Spleen (tissue), 11 donors: ENCODE data around the gene CACNA2D3. TPM values are rescaled to one million over a fixed set of nuclear protein-coding genes. Genes with fewer than 3 reads are reported as not detected.

Source experiments
- DNase-seq: peaks from one replicate; pipeline ENCODE4 v3.0.0-alpha.2; 2020
- H3K27ac ChIP-seq, 8 donors: fragments of 200-600 bp; sonication (generic) in 7 of 8; 1 replicate in 4 of 8; 2 replicates in 4 of 8; pipeline versions ENCODE4 v1.5.0 to v1.8.0; 2016 to 2021; ENCODE audit warnings: inconsistent platforms in 4 of 8, mild to moderate bottlenecking in 4 of 8, moderate library complexity in 1 of 8
- H3K27me3 ChIP-seq, 7 donors: fragments of 200-600 bp; sonication (generic) in 6 of 7; replicated peaks in 1 of 7; 1 replicate in 4 of 7; 2 replicates in 3 of 7; pipeline versions ENCODE4 v1.5.0 to v1.8.0; 2016 to 2021; ENCODE audit warnings: inconsistent platforms in 3 of 7, mild to moderate bottlenecking in 1 of 7
- H3K36me3 ChIP-seq, 6 donors: fragments of 200-600 bp; sonication (generic) in 5 of 6; 1 replicate in 4 of 6; 2 replicates in 2 of 6; pipeline versions ENCODE4 v1.5.0 to v1.8.0; 2016 to 2021; ENCODE audit warnings: inconsistent platforms in 2 of 6
- H3K4me1 ChIP-seq, 6 donors: fragments of 200-600 bp; sonication (generic) in 5 of 6; 1 replicate in 3 of 6; 2 replicates in 3 of 6; pipeline versions ENCODE4 v1.5.0 to v1.8.0; 2016 to 2021; ENCODE audit warnings: inconsistent platforms in 3 of 6
- H3K4me3 ChIP-seq, 8 donors: fragments of 200-600 bp; sonication (generic) in 7 of 8; 1 replicate in 4 of 8; 2 replicates in 4 of 8; pipeline versions ENCODE4 v1.5.0 to v1.8.0; 2016 to 2021; ENCODE audit warnings: inconsistent platforms in 4 of 8, mild to moderate bottlenecking in 4 of 8, moderate library complexity in 2 of 8
- H3K9me3 ChIP-seq, 8 donors: fragments of 200-600 bp; sonication (generic) in 7 of 8; 1 replicate in 4 of 8; 2 replicates in 4 of 8; pipeline versions ENCODE4 v1.5.0 to v1.8.0; 2016 to 2021; ENCODE audit warnings: inconsistent platforms in 4 of 8
- POLR2A ChIP-seq, 3 donors: fragments of 450-650 bp; IDR thresholded peaks; one replicate each; pipeline ENCODE4 v1.5.1; 2017; ENCODE audit warnings: antibody characterized with exemption in 3 of 3, mild to moderate bottlenecking in 1 of 3
- POLR2AphosphoS5 ChIP-seq, 3 donors: sonication (generic); formaldehyde crosslinking; IDR thresholded peaks; one replicate each; pipeline ENCODE4 v1.5.1; 2017; ENCODE audit warnings: antibody characterized with exemption in 3 of 3
- WGBS, 5 donors: extraction: QIAGEN DNeasy Blood & Tissue Kit in 3 of 5; methylation state at CpG; one replicate each; pipeline versions ENCODE4 v1.1.5 to v1.1.7; 2013 to 2018; 5-methylcytosine and 5-hydroxymethylcytosine counted together
- intact Hi-C: fragments of 100-400 bp; cut with DNase I; formaldehyde crosslinking; loops from one replicate; pipeline ENCODE4 v1.15.0; 2023; ENCODE audit warnings: low total_unique reads
- polyA plus RNA-seq, 3 donors: library from polyadenylated mRNA; stranded (reverse); fragments of 200-250 nt; gene quantifications; one replicate each; pipeline ENCODE4 v1.2.1, GENCODE V29; 2013
- total RNA-seq, 7 donors: library from RNA; depleted of rRNA in 3 of 7; stranded (reverse); fragments of >200 nt in 3 of 7; fragmentation: NEBNext Ultra II Directional in 4 of 7; extraction: Animal tissue kit (Norgen Biotek cat#: 25700) in 4 of 7; gene quantifications; one replicate each; pipeline versions ENCODE4 v1.1.0 to v1.2.1, GENCODE V29; 2016 to 2021
- TF ChIP-seq, protein P1 (sequence below), 11 experiments: fragments of 200-600 bp in 7 of 11; fragments of 450-650 bp in 4 of 11; sonication (generic) in 4 of 11; IDR thresholded peaks in 8 of 11; conservative IDR thresholded peaks in 3 of 11; 1 replicate in 7 of 11; 2 replicates in 4 of 11; pipeline versions ENCODE4 v1.4.0 to v1.8.0; 2016 to 2021; ENCODE audit warnings: antibody characterized with exemption in 11 of 11, inconsistent platforms in 4 of 11, mild to moderate bottlenecking in 1 of 11
- donor health status: healthy with polysubstance abuse.
- donor health status: DM: no; HTN: no; CAD: no; lungs with moderate emphysema.
- donor health status: DM: no; HTN: no; CAD: no.
- donor health status: Bipolar disorder and iron deficiency.
- donor health status: healthy.
- donor health status: DM: no; HTN: no; CAD: no.
- donor health status: DM: yes; HTN: yes; CAD: no.

CACNA2D3 gene
- total and polyA plus RNA-seq, 10 donors, result 0.83 to 4.9 (median 2.9) TPM

DNA sequence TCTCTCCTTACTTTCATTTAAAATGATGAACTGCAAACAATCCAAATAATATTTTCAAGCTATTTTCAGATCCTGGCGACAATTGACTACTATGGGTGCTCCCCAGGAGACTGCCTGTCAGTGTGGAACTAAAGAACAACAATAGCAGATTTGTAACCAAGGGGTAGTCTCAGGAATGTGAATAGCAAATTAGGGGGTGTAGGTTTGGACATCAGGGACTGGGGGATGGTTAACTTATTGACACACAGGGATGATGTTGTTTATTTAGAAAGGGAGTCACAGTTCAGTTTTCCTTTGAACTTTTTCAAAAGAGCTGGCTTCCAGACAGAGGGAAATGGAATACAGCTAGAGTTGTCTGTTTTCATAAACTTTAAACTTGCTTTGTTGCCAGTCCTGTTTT, 575.7 kb downstream of the CACNA2D3 start:
- Histone ChIP-seq H3K27me3 (no peaks in the 10 kb centered on the region), H3K4me1 (no peaks in the 10 kb centered on the region), H3K9me3 (no peaks in the 10 kb centered on the region), H3K4me3 (no peak overlapping the region), H3K36me3 (no peaks in the 10 kb centered on the region), H3K27ac (no peak overlapping the region)
- intact Hi-C loops, result no loop called here
- TF ChIP-seq, protein P1, sequence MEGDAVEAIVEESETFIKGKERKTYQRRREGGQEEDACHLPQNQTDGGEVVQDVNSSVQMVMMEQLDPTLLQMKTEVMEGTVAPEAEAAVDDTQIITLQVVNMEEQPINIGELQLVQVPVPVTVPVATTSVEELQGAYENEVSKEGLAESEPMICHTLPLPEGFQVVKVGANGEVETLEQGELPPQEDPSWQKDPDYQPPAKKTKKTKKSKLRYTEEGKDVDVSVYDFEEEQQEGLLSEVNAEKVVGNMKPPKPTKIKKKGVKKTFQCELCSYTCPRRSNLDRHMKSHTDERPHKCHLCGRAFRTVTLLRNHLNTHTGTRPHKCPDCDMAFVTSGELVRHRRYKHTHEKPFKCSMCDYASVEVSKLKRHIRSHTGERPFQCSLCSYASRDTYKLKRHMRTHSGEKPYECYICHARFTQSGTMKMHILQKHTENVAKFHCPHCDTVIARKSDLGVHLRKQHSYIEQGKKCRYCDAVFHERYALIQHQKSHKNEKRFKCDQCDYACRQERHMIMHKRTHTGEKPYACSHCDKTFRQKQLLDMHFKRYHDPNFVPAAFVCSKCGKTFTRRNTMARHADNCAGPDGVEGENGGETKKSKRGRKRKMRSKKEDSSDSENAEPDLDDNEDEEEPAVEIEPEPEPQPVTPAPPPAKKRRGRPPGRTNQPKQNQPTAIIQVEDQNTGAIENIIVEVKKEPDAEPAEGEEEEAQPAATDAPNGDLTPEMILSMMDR (IDR thresholded peaks at IDR 0.05 in 8 of 11, conservative IDR thresholded peaks at IDR 0.05 in 3 of 11), result no peak
- TF ChIP-seq POLR2A (IDR thresholded peaks at IDR 0.05) (no peak), POLR2AphosphoS5 (IDR thresholded peaks at IDR 0.05) (no peak)
- no peak for DNase-seq
- WGBS, 5 donors, result 47 to 55% (median 52%) methylated on average over 1 of the region's 1 CpG

DNA sequence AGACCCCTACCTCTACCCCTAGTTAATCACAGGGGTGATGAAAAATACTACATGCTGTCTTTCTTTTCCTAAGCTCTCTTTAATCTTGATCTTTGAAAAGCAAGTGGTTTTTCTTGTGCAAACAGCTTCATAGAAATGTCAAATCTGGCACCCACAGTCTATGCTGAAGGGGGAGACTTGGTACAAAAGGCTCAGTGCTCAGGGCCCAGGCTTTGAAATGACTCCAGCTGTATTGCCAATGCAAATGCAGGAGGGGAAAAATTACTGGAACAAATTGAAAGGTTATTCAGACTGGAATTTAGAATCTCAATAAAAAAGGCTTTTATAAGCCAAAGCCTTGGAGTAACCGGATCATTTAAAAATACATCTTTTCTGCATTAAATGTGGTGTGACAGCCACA, 581.6 kb downstream of the CACNA2D3 start:
- no peaks in the 10 kb centered on the region for H3K4me1 ChIP-seq
- H3K27ac ChIP-seq, result no peak overlapping the region
- no peak overlapping the region for H3K4me3 ChIP-seq
- intact Hi-C loops, result no loop called here
- no peaks in the 10 kb centered on the region for H3K36me3 ChIP-seq
- no peaks in the 10 kb centered on the region for H3K9me3 ChIP-seq
- TF ChIP-seq, protein P1 (IDR thresholded peaks at IDR 0.05 in 8 of 11, conservative IDR thresholded peaks at IDR 0.05 in 3 of 11), result no peak
- TF ChIP-seq POLR2AphosphoS5 (IDR thresholded peaks at IDR 0.05) (no peak), POLR2A (IDR thresholded peaks at IDR 0.05) (no peak)
- H3K27me3 ChIP-seq, result no peaks in the 10 kb centered on the region
- DNase-seq, result no peak
- WGBS, 5 donors, result 78 to 92% (median 89%) methylated on average over 1 of the region's 1 CpG

DNA sequence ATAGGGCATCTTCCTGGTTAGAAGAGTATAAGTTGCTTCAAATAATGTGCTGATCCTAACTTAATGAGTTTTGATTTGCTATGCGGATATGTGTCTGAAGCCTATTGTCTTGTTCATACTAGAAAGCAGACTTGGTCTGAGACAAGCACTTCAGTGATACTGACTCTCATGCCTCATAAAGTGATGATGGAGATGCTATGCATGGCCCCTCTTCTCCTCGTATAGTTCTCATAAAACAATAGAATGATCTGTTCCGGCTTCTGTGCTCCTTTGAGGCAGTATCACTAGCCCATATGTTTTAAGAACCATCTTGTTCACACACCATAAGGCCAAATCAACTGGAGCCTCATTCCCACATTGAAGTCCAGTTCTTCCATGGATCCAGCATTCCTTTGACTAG, 583.4 kb downstream of the CACNA2D3 start:
- no peaks in the 10 kb centered on the region for H3K9me3 ChIP-seq
- DNase-seq, result no peak
- TF ChIP-seq, protein P1 (IDR thresholded peaks at IDR 0.05 in 8 of 11, conservative IDR thresholded peaks at IDR 0.05 in 3 of 11), result no peak
- TF ChIP-seq POLR2A (IDR thresholded peaks at IDR 0.05), result no peak
- no peak for TF ChIP-seq POLR2AphosphoS5 (IDR thresholded peaks at IDR 0.05)
- no peaks in the 10 kb centered on the region for H3K27me3 ChIP-seq
- H3K4me1 ChIP-seq, result no peaks in the 10 kb centered on the region
- H3K4me3 ChIP-seq, result no peak overlapping the region
- 62 to 94% (median 79%) methylated on average over 3 of the region's 3 CpGs for whole genome bisulfite sequencing, 5 donors
- no peaks in the 10 kb centered on the region for H3K36me3 ChIP-seq
- intact Hi-C loops, result no loop called here
- no peak overlapping the region for H3K27ac ChIP-seq

DNA sequence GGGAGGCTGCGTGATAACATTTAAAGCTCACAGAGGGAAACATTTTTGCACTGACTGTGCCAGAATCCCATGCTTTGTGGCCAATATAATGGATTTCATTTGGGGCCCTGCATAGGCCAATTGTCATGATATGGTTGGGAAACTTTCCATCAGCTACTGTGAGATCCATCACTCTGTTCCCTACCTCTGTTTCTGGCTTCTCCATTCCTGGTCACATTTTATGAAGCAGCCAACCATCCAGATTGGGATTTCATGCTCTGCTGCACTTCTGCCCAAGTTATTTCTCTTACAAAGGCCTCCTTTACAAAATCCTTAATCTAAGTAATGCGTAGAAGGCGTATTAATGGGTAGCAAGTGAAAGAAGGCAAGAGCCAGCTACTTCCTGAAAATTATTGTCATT, 584.4 kb downstream of the CACNA2D3 start:
- 94 to 95% (median 95%) methylated on average over 3 of the region's 3 CpGs for WGBS, 5 donors
- Histone ChIP-seq H3K9me3 (no peaks in the 10 kb centered on the region), H3K27ac (no peak overlapping the region), H3K4me3 (no peak overlapping the region), H3K27me3 (no peaks in the 10 kb centered on the region), H3K36me3 (no peaks in the 10 kb centered on the region), H3K4me1 (no peaks in the 10 kb centered on the region)
- DNase-seq, result no peak
- intact Hi-C loops, result no loop called here
- TF ChIP-seq POLR2AphosphoS5 (IDR thresholded peaks at IDR 0.05) (no peak), POLR2A (IDR thresholded peaks at IDR 0.05) (no peak)
- TF ChIP-seq, protein P1 (IDR thresholded peaks at IDR 0.05 in 8 of 11, conservative IDR thresholded peaks at IDR 0.05 in 3 of 11), result no peak
